OCI-LY3 (cell line): ENCODE measurements around the gene CHN2.

ENCODE experiments used
- EZH2phosphoT487 ChIP-seq: fragments of 200-600 bp; shearing (Covaris generic); IDR thresholded peaks from 2 replicates; pipeline ENCODE4 v1.6.1; 2018; ENCODE audit warnings: antibody characterized with exemption, mixed run types, low read depth
- TF ChIP-seq, protein P1 (sequence below): fragments of 200-600, 300-600 bp; sonication (generic); IDR thresholded peaks from 2 replicates; pipeline ENCODE4 v1.5.1; 2014; ENCODE audit warnings: antibody characterized with exemption, low read length, low read depth

DNA sequence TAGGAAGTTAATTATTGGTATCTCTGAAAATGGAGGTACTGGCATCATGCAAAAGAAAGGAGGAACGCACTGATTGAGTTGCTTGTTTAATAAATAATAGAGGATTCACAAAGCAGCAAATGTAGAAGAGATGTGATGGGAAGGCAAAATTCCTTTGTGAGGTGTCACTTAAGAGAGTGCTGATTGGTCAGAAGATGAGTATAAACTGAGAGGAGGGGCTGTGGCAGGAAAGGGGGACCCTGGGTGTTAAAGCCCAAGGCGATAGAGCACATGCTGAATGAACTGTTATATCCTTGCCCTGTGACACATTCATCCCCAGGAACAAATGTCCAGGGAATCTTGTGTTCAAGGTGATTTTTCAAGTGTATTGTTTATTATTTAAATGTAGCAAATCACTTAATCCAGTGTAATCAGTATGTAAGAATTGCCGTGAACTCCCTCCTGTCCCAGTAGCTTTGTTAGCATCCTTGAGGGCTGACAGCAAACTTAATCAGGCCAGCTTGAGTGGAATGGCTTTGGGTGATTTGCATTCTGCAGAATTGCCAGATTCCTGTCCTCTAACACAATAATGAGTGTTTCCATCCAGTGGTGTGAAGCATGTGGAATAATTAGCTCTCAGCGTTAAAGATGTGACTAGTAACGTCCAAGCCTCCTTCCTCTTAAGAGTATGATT is 111.9 kb downstream of the CHN2 start:
- TF ChIP-seq, protein P1, sequence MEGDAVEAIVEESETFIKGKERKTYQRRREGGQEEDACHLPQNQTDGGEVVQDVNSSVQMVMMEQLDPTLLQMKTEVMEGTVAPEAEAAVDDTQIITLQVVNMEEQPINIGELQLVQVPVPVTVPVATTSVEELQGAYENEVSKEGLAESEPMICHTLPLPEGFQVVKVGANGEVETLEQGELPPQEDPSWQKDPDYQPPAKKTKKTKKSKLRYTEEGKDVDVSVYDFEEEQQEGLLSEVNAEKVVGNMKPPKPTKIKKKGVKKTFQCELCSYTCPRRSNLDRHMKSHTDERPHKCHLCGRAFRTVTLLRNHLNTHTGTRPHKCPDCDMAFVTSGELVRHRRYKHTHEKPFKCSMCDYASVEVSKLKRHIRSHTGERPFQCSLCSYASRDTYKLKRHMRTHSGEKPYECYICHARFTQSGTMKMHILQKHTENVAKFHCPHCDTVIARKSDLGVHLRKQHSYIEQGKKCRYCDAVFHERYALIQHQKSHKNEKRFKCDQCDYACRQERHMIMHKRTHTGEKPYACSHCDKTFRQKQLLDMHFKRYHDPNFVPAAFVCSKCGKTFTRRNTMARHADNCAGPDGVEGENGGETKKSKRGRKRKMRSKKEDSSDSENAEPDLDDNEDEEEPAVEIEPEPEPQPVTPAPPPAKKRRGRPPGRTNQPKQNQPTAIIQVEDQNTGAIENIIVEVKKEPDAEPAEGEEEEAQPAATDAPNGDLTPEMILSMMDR: no peak
- TF ChIP-seq EZH2phosphoT487: no peak
